MM.1S (cell line): ENCODE data around the gene ADAM19.
A peak's percentile ranks its signal among the peaks of the same experiment; 100 is the strongest.

Experiments used
- DNase-seq: peaks from one replicate; pipeline ENCODE4 v3.0.0-alpha.2; 2015
- H2AFZ ChIP-seq: fragments of 300-600 bp; sonication (generic); 2 replicates; pipeline ENCODE4 v1.6.0; 2016; ENCODE audit warnings: antibody characterized with exemption, low read length
- H3F3A ChIP-seq: fragments of 300-600 bp; sonication (generic); 2 replicates; pipeline ENCODE4 v1.6.1; 2016; ENCODE audit warnings: mild to moderate bottlenecking, antibody characterized with exemption, low read length, moderate library complexity, mixed read lengths; ENCODE audit not compliant: insufficient read depth
- H3K27ac ChIP-seq: fragments of 300-600 bp; sonication (generic); 2 replicates; pipeline ENCODE4 v1.5.1; 2016; ENCODE audit warnings: mild to moderate bottlenecking, low read length
- H3K27me3 ChIP-seq: fragments of 300-600 bp; sonication (generic); replicated peaks from 2 replicates; pipeline ENCODE4 v1.6.0; 2016; ENCODE audit warnings: low read length; ENCODE audit not compliant: insufficient read depth
- H3K36me3 ChIP-seq: fragments of 300-600 bp; sonication (generic); replicated peaks from 2 replicates; pipeline ENCODE4 v1.6.1; 2016; ENCODE audit warnings: mild to moderate bottlenecking, low read length, mixed read lengths; ENCODE audit not compliant: insufficient read depth
- H3K4me1 ChIP-seq: fragments of 300-600 bp; sonication (generic); 2 replicates; pipeline ENCODE4 v1.6.1; 2016; ENCODE audit warnings: low read length, mixed read lengths
- H3K4me2 ChIP-seq: fragments of 300-600 bp; sonication (generic); 2 replicates; pipeline ENCODE4 v1.6.0; 2016; ENCODE audit warnings: low read depth, low read length
- H3K4me3 ChIP-seq: fragments of 300-600 bp; sonication (generic); 2 replicates; pipeline ENCODE4 v1.5.1; 2016; ENCODE audit warnings: low read length, mixed read lengths
- H3K79me2 ChIP-seq: fragments of 300-600 bp; sonication (generic); 2 replicates; pipeline ENCODE4 v1.6.1; 2016; ENCODE audit warnings: mixed run types, low read length, mixed read lengths
- H3K9ac ChIP-seq: fragments of 300-600 bp; sonication (generic); 2 replicates; pipeline ENCODE4 v1.6.1; 2016; ENCODE audit warnings: low read length, mixed read lengths
- H3K9me2 ChIP-seq: fragments of 300-600 bp; sonication (generic); replicated peaks from 2 replicates; pipeline ENCODE4 v1.6.1; 2016; ENCODE audit warnings: mild to moderate bottlenecking, low read length, mixed read lengths; ENCODE audit not compliant: insufficient read depth
- H3K9me3 ChIP-seq: fragments of 300-600 bp; sonication (generic); replicated peaks from 2 replicates; pipeline ENCODE4 v1.6.1; 2016; ENCODE audit warnings: mild to moderate bottlenecking, low read length, mixed read lengths; ENCODE audit not compliant: insufficient read depth
- H4K20me1 ChIP-seq: fragments of 300-600 bp; sonication (generic); 2 replicates; pipeline ENCODE4 v1.6.1; 2016; ENCODE audit warnings: mild to moderate bottlenecking, low read length, moderate library complexity, mixed read lengths; ENCODE audit not compliant: insufficient read depth
- CTCF ChIP-seq: fragments of 300-600 bp; sonication (generic); IDR thresholded peaks from 2 replicates; pipeline ENCODE4 v1.5.1; 2016; ENCODE audit warnings: antibody characterized with exemption, low read length, mixed read lengths
- EZH2 ChIP-seq: fragments of 300-600 bp; sonication (generic); optimal IDR thresholded peaks from 2 replicates; pipeline ENCODE3; 2017; ENCODE audit warnings: low read depth, mild to moderate bottlenecking, antibody characterized with exemption, low read length, mixed read lengths
- EZH2phosphoT487 ChIP-seq: fragments of 300-600 bp; sonication (generic); IDR thresholded peaks from 2 replicates; pipeline ENCODE4 v1.6.1; 2018; ENCODE audit warnings: antibody characterized with exemption, low read length

ADAM19 gene

GRCh38 chr5:157598350-157598936, 22.9 kb upstream of the ADAM19 start:
- H3K9me3 ChIP-seq, result no peaks in the 10 kb centered on the region
- H3K9ac ChIP-seq, result no peak overlapping the region
- H3K4me2 ChIP-seq, result peak overlapping the region; percentile 25
- H3K4me3 ChIP-seq, result no peak overlapping the region
- H3F3A ChIP-seq, result peaks cover 30% of the 10 kb centered on the region
- H4K20me1 ChIP-seq, result no peaks in the 10 kb centered on the region
- no peaks in the 10 kb centered on the region for H3K9me2 ChIP-seq
- H3K27me3 ChIP-seq, result no peaks in the 10 kb centered on the region
- peak; percentile 61 for DNase-seq
- H2AFZ ChIP-seq, result no peak overlapping the region
- H3K4me1 ChIP-seq, result peaks cover 37% of the 10 kb centered on the region
- H3K36me3 ChIP-seq, result no peaks in the 10 kb centered on the region
- peak; percentile 7; the same call in 1 of the 2 replicates for TF ChIP-seq CTCF
- no peak for TF ChIP-seq EZH2phosphoT487
- no peaks in the 10 kb centered on the region for H3K79me2 ChIP-seq
- H3K27ac ChIP-seq, result peak overlapping the region; percentile 17; the same call in 1 of the 2 replicates

- Histone ChIP-seq H3K36me3 (no peaks in the 10 kb centered on the region), H3F3A (peaks cover 30% of the 10 kb centered on the region), H3K79me2 (no peaks in the 10 kb centered on the region), H3K9ac (no peak overlapping the region), H3K4me3 (no peak overlapping the region), H3K27me3 (no peaks in the 10 kb centered on the region), H3K4me1 (peaks cover 43% of the 10 kb centered on the region), H4K20me1 (no peaks in the 10 kb centered on the region), H3K9me3 (no peaks in the 10 kb centered on the region), H3K9me2 (no peaks in the 10 kb centered on the region), H3K27ac (peak overlapping the region; percentile 39; the same call in 1 of the 2 replicates), H2AFZ (no peak overlapping the region), H3K4me2 (peak overlapping the region; percentile 28; the same call in 1 of the 2 replicates)
- peak; percentile 64 for DNase-seq
- TF ChIP-seq CTCF (no peak), EZH2phosphoT487 (no peak), EZH2 (no peak)
Measured at GRCh38 chr5:157597277-157597676, 21.7 kb upstream of the ADAM19 start.

GRCh38 chr5:157596487-157596886, 20.9 kb upstream of the ADAM19 start:
- H3K4me2 ChIP-seq, result peak overlapping the region; percentile 28; the same call in 1 of the 2 replicates
- no peak overlapping the region for H3K9ac ChIP-seq

More at GRCh38 chr5:157596487-157596886, 20.9 kb upstream of the ADAM19 start:
- H3K27me3 ChIP-seq, result no peaks in the 10 kb centered on the region; the same call in 1 of the 2 replicates
- H3K36me3 ChIP-seq, result no peaks in the 10 kb centered on the region
- H2AFZ ChIP-seq, result no peak overlapping the region
- peak; percentile 85 for DNase-seq
- H3K9me3 ChIP-seq, result no peaks in the 10 kb centered on the region
- H3F3A ChIP-seq, result peaks cover 30% of the 10 kb centered on the region
- TF ChIP-seq EZH2, result no peak
- no peak for TF ChIP-seq CTCF
- TF ChIP-seq EZH2phosphoT487, result no peak
- no peak overlapping the region for H3K4me3 ChIP-seq
- H4K20me1 ChIP-seq, result no peaks in the 10 kb centered on the region
- no peaks in the 10 kb centered on the region for H3K79me2 ChIP-seq
- no peaks in the 10 kb centered on the region for H3K9me2 ChIP-seq
- peak overlapping the region; percentile 39; the same call in 1 of the 2 replicates for H3K27ac ChIP-seq
- peaks cover 43% of the 10 kb centered on the region for H3K4me1 ChIP-seq
